ENCODE measurements around the gene RMDN2.
A peak's percentile ranks its signal among the peaks of the same experiment; 100 is the strongest.

RMDN2 gene

DNA sequence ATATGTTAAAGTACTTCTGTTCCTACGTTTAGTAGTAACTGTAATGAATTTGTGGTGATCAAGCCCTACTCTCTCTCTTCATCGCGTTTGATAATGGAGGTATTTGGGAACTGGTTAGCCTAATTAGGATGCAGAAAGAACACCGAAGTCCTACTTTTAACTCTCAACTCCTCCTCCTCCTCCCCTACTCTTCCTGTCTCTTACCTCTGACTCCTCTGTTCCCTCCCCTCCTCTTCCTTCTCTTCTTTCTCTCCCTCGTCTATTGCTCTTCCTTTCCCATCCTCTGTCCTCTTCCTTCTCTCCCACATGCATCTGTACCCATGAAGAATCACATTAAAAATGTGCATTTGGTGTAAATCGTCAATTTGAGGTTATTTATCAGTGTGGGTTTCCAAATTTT is 57.8 kb downstream of the RMDN2 start:
- DNase-seq (ENCODE audit: low read depth), result no peak
- H3K4me3 ChIP-seq (ENCODE audit: low read length), result no peak overlapping the region
- TF ChIP-seq, protein P1, sequence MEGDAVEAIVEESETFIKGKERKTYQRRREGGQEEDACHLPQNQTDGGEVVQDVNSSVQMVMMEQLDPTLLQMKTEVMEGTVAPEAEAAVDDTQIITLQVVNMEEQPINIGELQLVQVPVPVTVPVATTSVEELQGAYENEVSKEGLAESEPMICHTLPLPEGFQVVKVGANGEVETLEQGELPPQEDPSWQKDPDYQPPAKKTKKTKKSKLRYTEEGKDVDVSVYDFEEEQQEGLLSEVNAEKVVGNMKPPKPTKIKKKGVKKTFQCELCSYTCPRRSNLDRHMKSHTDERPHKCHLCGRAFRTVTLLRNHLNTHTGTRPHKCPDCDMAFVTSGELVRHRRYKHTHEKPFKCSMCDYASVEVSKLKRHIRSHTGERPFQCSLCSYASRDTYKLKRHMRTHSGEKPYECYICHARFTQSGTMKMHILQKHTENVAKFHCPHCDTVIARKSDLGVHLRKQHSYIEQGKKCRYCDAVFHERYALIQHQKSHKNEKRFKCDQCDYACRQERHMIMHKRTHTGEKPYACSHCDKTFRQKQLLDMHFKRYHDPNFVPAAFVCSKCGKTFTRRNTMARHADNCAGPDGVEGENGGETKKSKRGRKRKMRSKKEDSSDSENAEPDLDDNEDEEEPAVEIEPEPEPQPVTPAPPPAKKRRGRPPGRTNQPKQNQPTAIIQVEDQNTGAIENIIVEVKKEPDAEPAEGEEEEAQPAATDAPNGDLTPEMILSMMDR (conservative IDR thresholded peaks at IDR 0.05; ENCODE audit: low read depth, low read length), result no peak

GRCh38 chr2:37983719-37984118 is 58.6 kb downstream of the RMDN2 start:
- no peak overlapping the region for H3K4me3 ChIP-seq (ENCODE audit: low read length)
- TF ChIP-seq, protein P1 (conservative IDR thresholded peaks at IDR 0.05; ENCODE audit: low read depth, low read length), result no peak
- DNase-seq (ENCODE audit: low read depth), result no peak

DNA sequence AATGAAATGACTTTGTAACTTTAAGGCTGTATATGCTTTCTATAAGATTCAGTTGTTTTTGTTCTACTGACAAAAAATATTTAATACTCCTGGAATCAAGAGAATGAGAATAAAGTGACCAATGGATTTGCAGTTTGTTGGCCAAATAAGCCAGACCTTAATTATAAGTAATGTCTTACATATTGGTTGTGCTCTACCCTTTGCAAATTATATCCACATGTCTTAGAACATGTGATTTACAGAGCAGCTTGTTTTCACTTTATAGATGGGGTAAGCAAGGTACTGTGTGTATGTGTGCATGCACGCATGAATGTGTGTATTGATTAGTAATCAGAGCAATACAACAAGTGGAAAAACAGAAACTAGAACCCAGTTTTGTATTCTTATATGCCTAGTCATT is 59.1 kb downstream of the RMDN2 start:
- H3K4me3 ChIP-seq (ENCODE audit: low read length), result no peak overlapping the region
- TF ChIP-seq, protein P1 (conservative IDR thresholded peaks at IDR 0.05; ENCODE audit: low read depth, low read length), result no peak
- no peak for DNase-seq (ENCODE audit: low read depth)

DNA sequence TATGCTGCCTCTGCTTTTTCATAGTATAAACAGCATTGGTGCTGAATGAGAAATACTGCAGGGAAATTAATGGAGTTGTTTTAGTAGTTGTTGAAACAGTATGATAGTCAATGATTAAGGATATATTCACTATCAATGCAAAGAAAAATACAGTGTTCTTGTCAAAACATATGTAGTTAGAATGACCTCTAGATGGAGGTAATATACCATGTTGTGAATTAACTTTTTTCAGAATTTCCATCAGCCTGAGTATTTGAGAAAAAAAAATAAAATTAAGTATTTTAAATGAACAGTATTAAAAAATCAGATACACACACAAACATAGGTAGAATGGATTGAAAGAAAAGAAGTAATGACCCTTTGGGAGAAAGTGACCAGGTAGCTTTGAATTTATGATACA is 59.5 kb downstream of the RMDN2 start:
- TF ChIP-seq, protein P1 (conservative IDR thresholded peaks at IDR 0.05; ENCODE audit: low read depth, low read length), result peak; percentile 25
- H3K4me3 ChIP-seq (ENCODE audit: low read length), result no peak overlapping the region
- no peak for DNase-seq (ENCODE audit: low read depth)

- no peak for DNase-seq (ENCODE audit: low read depth)
- TF ChIP-seq, protein P1 (conservative IDR thresholded peaks at IDR 0.05; ENCODE audit: low read depth, low read length), result no peak
- no peak overlapping the region for H3K4me3 ChIP-seq (ENCODE audit: low read length)
Observed at GRCh38 chr2:37985333-37985732, 60.2 kb downstream of the RMDN2 start.

- TF ChIP-seq, protein P1 (conservative IDR thresholded peaks at IDR 0.05; ENCODE audit: low read depth, low read length), result no peak
Observed at GRCh38 chr2:37987098-37987775, 62.1 kb downstream of the RMDN2 start.

GRCh38 chr2:37992601-37993000 is 67.5 kb downstream of the RMDN2 start:
- no peak for DNase-seq (ENCODE audit: low read depth)
- H3K4me3 ChIP-seq (ENCODE audit: low read length), result no peak overlapping the region
- TF ChIP-seq, protein P1 (conservative IDR thresholded peaks at IDR 0.05; ENCODE audit: low read depth, low read length), result no peak

More at GRCh38 chr2:37987098-37987775, 62.1 kb downstream of the RMDN2 start:
- DNase-seq (ENCODE audit: low read depth), result no peak
- H3K4me3 ChIP-seq (ENCODE audit: low read length), result no peak overlapping the region
